ENCODE results near the gene CEP112.

Gene CEP112

DNA sequence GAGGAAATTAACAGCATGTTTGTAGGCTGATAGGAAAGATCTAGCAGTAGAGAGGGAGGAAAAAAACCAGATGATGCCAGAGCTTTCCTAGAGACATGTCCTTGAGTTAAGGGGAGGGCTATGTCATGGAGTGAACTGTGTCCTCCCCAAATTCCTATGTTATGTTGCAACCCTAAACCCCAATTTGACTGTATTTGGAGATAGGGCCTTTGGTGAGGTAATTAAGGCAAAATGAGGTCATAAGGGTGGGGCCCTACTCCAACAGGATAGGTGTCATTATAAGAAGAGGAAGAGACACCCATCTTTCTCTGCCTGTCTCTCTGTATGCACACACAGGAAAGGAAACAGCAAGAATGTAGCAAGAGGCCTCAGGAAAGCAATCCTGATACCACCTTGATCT, 435.2 kb downstream of the CEP112 start:
- H2AFZ ChIP-seq (ENCODE audit: low read depth, low read length) = no peak overlapping the region
- H3K36me3 ChIP-seq (ENCODE audit: insufficient read depth, low read length) = no peaks in the 10 kb centered on the region
- no peaks in the 10 kb centered on the region for H3K4me1 ChIP-seq (ENCODE audit: insufficient read depth, low read length)
- H3K4me3 ChIP-seq (ENCODE audit: low read length) = no peak overlapping the region
- no peaks in the 10 kb centered on the region for H3K9me3 ChIP-seq (ENCODE audit: low read length)
- no peaks in the 10 kb centered on the region for H3K27me3 ChIP-seq (ENCODE audit: insufficient read depth, low read length)

DNA sequence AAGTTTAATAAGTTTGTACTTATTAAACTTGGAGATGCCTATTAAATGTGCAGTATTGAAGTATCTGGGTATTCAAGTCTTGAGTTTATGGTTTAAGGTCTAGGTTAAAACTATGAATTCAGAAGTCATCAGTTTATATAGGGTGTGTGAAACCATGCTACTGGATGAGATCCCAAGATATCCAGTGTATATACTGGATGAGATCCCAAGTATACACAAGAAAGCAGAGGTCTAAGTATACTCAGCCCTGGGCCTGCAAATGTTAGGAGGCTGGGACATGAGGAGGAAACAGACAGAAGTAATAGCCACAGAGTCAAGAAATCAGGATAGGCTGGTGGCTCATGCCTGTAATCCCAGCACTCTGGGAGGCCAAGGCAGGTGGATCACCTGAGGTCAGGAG, 436.1 kb downstream of the CEP112 start:
- no peaks in the 10 kb centered on the region for H3K36me3 ChIP-seq (ENCODE audit: insufficient read depth, low read length)
- H3K4me1 ChIP-seq (ENCODE audit: insufficient read depth, low read length) = peaks cover 2% of the 10 kb centered on the region
- no peaks in the 10 kb centered on the region for H3K27me3 ChIP-seq (ENCODE audit: insufficient read depth, low read length)
- no peak overlapping the region for H2AFZ ChIP-seq (ENCODE audit: low read depth, low read length)
- H3K9me3 ChIP-seq (ENCODE audit: low read length) = no peaks in the 10 kb centered on the region
- no peak overlapping the region for H3K4me3 ChIP-seq (ENCODE audit: low read length)

DNA sequence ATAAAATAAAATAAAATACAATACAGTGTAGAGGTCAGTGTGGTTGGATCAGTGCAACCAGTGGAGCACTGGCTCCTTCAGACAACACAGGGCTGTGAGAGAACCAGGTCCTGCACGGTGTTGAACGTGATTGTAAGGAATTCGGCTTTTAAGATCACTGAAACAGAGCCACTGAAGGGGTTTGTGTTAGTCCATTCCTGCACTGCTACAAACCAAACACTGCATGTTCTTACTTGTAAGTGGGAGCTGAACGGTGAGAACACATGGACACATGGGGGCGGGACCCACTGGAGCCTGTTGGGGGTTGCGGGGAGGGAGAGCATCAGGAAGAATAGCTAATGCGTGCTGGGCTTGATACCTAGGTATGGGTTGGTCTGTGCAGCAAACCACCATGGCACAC, 437.3 kb downstream of the CEP112 start:
- peaks cover 2% of the 10 kb centered on the region for H3K4me1 ChIP-seq (ENCODE audit: insufficient read depth, low read length)
- no peak overlapping the region for H3K4me3 ChIP-seq (ENCODE audit: low read length)
- no peak overlapping the region for H2AFZ ChIP-seq (ENCODE audit: low read depth, low read length)
- no peaks in the 10 kb centered on the region for H3K27me3 ChIP-seq (ENCODE audit: insufficient read depth, low read length)
- no peaks in the 10 kb centered on the region for H3K36me3 ChIP-seq (ENCODE audit: insufficient read depth, low read length)
- no peaks in the 10 kb centered on the region for H3K9me3 ChIP-seq (ENCODE audit: low read length)

DNA sequence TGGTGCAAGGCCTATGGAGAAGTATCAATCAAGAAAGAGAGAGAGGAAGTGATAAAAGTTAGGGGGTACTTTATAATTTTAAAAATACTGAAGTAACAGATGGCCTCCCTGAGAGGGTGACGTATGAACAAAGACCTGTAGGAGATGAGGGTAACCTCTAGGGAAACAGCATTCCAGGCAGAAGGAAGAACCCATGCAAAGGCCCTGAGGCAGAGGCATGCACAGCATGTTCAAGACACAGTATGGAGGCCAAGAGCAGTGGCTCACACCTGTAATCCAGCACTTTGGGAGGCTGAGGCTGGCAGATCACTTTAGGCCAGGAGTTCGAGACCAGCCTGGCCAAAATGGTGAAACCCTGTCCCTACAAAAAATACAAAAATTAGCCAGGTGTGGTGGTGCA, 437.9 kb downstream of the CEP112 start:
- Histone ChIP-seq H3K4me3 (ENCODE audit: low read length) (no peak overlapping the region), H2AFZ (ENCODE audit: low read depth, low read length) (no peak overlapping the region), H3K9me3 (ENCODE audit: low read length) (no peaks in the 10 kb centered on the region), H3K4me1 (ENCODE audit: insufficient read depth, low read length) (peaks cover 2% of the 10 kb centered on the region), H3K36me3 (ENCODE audit: insufficient read depth, low read length) (no peaks in the 10 kb centered on the region), H3K27me3 (ENCODE audit: insufficient read depth, low read length) (no peaks in the 10 kb centered on the region)

DNA sequence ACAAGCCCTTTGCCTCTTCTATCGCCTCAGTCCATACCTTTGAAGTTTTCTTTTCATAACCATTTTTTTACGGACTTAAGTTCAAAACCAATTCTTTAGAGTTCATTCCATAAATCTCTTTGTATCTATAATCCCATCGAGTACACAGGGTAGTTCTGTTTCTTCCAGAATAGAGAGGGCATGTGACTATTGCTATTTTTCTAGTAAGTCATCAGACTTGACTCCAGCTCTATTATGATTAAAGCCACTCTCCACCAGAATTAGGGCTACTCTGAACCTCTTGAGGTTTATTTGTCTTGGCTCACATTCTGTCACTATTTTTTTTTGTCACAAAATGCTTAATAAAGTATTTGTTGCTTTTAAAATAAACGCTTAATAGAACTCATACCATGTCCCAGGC, 438.6 kb downstream of the CEP112 start:
- no peaks in the 10 kb centered on the region for H3K9me3 ChIP-seq (ENCODE audit: low read length)
- H3K4me1 ChIP-seq (ENCODE audit: insufficient read depth, low read length) = peaks cover 2% of the 10 kb centered on the region
- no peak overlapping the region for H2AFZ ChIP-seq (ENCODE audit: low read depth, low read length)
- H3K27me3 ChIP-seq (ENCODE audit: insufficient read depth, low read length) = no peaks in the 10 kb centered on the region
- no peaks in the 10 kb centered on the region for H3K36me3 ChIP-seq (ENCODE audit: insufficient read depth, low read length)
- no peak overlapping the region for H3K4me3 ChIP-seq (ENCODE audit: low read length)

DNA sequence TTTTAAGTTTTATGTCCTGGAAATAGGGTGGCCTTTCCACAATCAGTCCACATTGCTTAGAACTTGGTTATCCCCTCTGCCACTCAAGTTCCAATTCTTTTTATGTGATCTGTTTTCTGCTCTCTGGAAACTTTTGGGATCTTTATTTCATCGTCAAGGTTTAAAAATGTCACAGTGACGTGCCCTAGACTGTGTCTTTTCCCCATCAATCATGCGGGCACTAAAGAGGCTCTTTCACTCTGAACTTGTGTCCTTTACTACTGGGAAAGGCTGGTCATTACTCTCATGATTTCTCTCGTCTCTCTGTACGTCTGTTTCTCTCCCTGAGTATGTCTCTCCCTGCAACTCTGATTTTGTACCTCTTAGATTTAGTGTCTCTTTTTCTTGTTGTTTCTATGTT, 440.7 kb downstream of the CEP112 start:
- H3K9me3 ChIP-seq (ENCODE audit: low read length) = no peaks in the 10 kb centered on the region
- no peaks in the 10 kb centered on the region for H3K36me3 ChIP-seq (ENCODE audit: insufficient read depth, low read length)
- H3K4me3 ChIP-seq (ENCODE audit: low read length) = no peak overlapping the region
- peaks cover 2% of the 10 kb centered on the region for H3K4me1 ChIP-seq (ENCODE audit: insufficient read depth, low read length)
- H3K27me3 ChIP-seq (ENCODE audit: insufficient read depth, low read length) = no peaks in the 10 kb centered on the region
- no peak overlapping the region for H2AFZ ChIP-seq (ENCODE audit: low read depth, low read length)

DNA sequence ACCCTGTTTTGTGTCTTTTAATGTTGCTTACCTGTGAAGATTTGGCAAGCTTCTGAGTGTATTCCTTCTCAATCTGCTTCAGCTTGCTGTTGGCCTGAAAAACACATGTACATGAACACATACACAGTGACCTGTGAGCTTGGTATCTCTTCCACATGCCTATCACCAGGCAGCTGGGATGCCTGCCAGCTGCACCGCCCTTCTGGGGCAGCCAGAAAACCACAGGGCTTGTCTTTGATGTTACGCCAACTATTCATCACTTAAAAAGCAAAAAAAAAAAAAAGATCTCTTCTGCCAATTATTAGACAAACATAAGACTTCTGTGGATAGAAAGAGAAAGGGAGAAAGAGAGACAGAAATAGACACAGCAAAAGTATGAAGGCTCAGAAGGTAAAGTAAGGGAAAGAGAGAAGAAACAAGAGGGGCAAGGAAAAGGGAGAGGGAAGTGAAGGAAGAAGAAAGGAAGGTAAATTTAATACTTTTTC, 441.3 kb downstream of the CEP112 start:
- Histone ChIP-seq H3K9me3 (ENCODE audit: low read length) (no peaks in the 10 kb centered on the region), H3K36me3 (ENCODE audit: insufficient read depth, low read length) (no peaks in the 10 kb centered on the region), H3K4me1 (ENCODE audit: insufficient read depth, low read length) (peaks cover 2% of the 10 kb centered on the region), H3K4me3 (ENCODE audit: low read length) (no peak overlapping the region), H3K27me3 (ENCODE audit: insufficient read depth, low read length) (no peaks in the 10 kb centered on the region), H2AFZ (ENCODE audit: low read depth, low read length) (no peak overlapping the region)

DNA sequence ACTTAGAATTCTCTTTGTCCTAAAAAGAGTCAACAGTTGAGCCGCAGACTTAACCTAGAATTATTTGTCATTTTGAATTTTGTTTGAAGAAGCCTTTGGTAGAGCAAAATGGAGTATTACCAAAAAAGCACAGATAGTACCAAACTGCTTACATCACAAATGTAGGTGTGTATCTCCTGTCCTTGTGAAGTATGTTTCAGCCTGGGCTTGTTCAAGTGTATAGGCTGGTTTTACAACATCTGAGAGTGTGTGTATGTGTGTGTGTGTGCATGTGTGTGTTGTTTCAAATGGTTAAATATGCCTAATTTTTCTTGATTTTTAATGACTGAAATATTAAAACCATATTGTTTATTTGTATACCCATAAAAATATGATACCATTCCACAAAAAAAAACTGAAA, 441.8 kb downstream of the CEP112 start:
- Histone ChIP-seq H3K9me3 (ENCODE audit: low read length) (no peaks in the 10 kb centered on the region), H3K4me3 (ENCODE audit: low read length) (no peak overlapping the region), H3K27me3 (ENCODE audit: insufficient read depth, low read length) (no peaks in the 10 kb centered on the region)

DNA sequence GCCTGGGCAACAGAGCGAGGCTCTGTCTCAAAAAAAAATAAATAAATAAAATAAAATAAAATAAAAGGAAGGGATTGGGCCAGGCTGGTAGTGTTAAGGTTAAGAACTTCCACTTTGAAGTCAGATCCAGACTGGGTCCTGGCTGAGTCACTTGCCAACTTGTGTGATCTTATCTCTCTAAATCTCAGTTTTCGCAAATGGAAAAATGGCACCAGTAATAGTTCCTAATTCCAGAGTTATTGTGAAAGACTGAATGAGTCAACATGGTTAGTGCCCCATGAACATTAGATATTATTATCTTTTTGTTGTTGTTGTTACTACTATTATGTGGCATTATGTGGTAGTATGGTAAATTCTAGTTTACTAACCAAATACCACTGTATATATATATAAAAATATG, 442.5 kb downstream of the CEP112 start:
- no peaks in the 10 kb centered on the region for H3K27me3 ChIP-seq (ENCODE audit: insufficient read depth, low read length)

More for the DNA sequence above, 441.8 kb downstream of the CEP112 start:
- Histone ChIP-seq H2AFZ (ENCODE audit: low read depth, low read length) (no peak overlapping the region), H3K4me1 (ENCODE audit: insufficient read depth, low read length) (peaks cover 2% of the 10 kb centered on the region), H3K36me3 (ENCODE audit: insufficient read depth, low read length) (no peaks in the 10 kb centered on the region)

DNA sequence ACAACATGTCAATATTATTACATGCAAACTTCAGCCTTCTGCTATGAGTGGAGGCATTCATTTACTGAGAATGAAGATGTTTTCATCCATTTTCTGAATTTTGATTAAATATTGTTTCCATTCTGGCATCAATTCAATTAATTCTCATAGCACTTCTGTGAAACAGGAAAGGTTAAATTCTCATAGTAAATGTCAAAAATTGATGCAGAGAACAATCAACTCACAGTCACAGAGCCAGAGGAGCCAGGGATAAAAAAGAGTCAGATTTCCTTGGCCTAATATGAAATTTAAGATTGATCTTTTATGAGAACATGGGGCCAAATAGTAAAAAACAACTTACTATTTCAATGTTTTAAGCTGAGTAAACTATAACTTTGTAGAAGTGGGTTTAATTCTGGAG, 446.7 kb downstream of the CEP112 start:
- Histone ChIP-seq H3K9me3 (ENCODE audit: low read length) (no peaks in the 10 kb centered on the region), H3K4me1 (ENCODE audit: insufficient read depth, low read length) (peaks cover 14% of the 10 kb centered on the region), H3K4me3 (ENCODE audit: low read length) (no peak overlapping the region), H3K27me3 (ENCODE audit: insufficient read depth, low read length) (no peaks in the 10 kb centered on the region), H2AFZ (ENCODE audit: low read depth, low read length) (no peak overlapping the region), H3K36me3 (ENCODE audit: insufficient read depth, low read length) (no peaks in the 10 kb centered on the region)

More for the DNA sequence above, 442.5 kb downstream of the CEP112 start:
- H3K4me1 ChIP-seq (ENCODE audit: insufficient read depth, low read length) = peaks cover 2% of the 10 kb centered on the region
- no peak overlapping the region for H3K4me3 ChIP-seq (ENCODE audit: low read length)
- no peaks in the 10 kb centered on the region for H3K36me3 ChIP-seq (ENCODE audit: insufficient read depth, low read length)
- no peaks in the 10 kb centered on the region for H3K9me3 ChIP-seq (ENCODE audit: low read length)
- H2AFZ ChIP-seq (ENCODE audit: low read depth, low read length) = no peak overlapping the region

DNA sequence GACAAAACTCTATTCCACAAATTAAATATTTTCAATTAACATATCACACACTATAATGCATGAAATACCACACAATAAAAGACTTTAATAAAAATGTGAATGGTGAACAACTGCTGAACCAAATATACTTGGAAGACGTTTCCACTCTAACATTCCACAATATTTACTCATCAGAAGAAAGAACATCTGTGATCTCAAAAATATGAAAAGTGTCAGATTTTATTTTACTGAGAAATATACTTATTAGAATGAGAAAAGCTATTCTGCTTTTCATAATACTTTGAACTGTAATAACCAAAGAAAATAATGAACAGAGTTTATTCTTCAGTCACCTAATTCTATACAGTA, 448.7 kb downstream of the CEP112 start:
- Histone ChIP-seq H3K4me3 (ENCODE audit: low read length) (no peak overlapping the region), H3K27me3 (ENCODE audit: insufficient read depth, low read length) (no peaks in the 10 kb centered on the region), H2AFZ (ENCODE audit: low read depth, low read length) (no peak overlapping the region), H3K36me3 (ENCODE audit: insufficient read depth, low read length) (no peaks in the 10 kb centered on the region), H3K4me1 (ENCODE audit: insufficient read depth, low read length) (peaks cover 14% of the 10 kb centered on the region), H3K9me3 (ENCODE audit: low read length) (peaks cover 1% of the 10 kb centered on the region)

DNA sequence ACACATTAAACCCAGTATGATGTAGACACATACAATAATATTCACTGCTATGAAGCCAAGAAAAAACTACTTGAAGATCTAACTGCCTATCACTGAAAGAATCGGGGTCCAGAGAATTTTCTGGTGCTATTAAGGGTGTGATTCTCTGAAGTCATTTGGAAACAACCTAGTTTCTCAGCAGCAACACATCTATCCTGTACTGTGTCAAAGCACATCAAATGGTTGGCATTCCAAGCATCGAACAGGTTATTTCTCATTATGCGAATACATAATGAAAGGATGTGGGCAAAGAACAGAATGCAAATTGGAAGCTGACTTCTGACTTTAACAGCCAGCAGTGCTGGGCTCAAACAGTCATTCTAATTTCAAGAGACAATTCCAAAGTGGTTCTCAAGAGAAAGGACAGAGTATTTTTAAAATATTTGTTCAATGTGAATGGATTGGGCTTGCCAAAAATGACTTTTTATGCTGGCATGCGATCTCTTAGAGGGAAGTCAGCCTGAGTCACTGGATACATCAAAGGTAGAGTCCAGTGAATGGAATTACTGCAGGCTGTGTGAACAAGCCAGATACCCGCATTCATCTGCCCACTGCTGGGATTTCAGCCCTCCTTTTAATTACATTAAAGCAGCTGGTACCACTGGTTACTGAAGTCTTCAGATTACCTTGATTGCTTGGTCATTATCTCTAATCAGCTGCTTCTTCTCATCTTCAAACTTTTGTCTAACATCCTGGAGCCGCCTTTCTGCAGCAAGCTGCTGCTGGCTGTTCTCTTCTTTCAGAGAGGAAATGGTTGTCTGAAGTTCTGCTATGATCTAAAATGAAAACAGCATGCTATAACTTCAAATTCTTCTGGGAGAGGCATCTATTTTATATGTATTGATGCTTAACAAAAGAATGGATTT, 449.3 kb downstream of the CEP112 start:
- no peaks in the 10 kb centered on the region for H3K36me3 ChIP-seq (ENCODE audit: insufficient read depth, low read length)
- H3K4me3 ChIP-seq (ENCODE audit: low read length) = no peak overlapping the region
- H3K9me3 ChIP-seq (ENCODE audit: low read length) = peaks cover 1% of the 10 kb centered on the region
- no peak overlapping the region for H2AFZ ChIP-seq (ENCODE audit: low read depth, low read length)
- peaks cover 17% of the 10 kb centered on the region for H3K4me1 ChIP-seq (ENCODE audit: insufficient read depth, low read length)
- H3K27me3 ChIP-seq (ENCODE audit: insufficient read depth, low read length) = no peaks in the 10 kb centered on the region

DNA sequence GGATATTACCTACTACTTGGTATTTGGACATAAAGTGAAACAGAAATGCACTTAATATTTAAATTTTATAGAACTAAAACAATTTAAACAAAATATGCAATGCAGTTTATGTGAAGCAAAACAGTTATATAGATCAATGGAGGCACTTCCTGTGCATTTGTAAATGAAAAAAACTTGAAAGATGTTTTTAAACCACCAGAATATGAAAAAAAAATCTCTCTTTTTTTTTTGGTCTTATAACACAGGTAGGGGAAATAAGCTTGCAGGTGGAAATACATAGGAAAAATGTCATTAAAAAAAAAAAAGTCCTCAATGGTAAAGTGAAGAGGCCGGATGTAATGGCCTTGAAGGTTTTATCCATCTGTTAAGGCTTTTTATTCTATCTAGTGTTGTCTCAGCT, 450.2 kb downstream of the CEP112 start:
- H3K4me1 ChIP-seq (ENCODE audit: insufficient read depth, low read length) = peaks cover 17% of the 10 kb centered on the region
- H3K9me3 ChIP-seq (ENCODE audit: low read length) = peaks cover 1% of the 10 kb centered on the region
- H3K27me3 ChIP-seq (ENCODE audit: insufficient read depth, low read length) = no peaks in the 10 kb centered on the region
- no peak overlapping the region for H2AFZ ChIP-seq (ENCODE audit: low read depth, low read length)
- no peaks in the 10 kb centered on the region for H3K36me3 ChIP-seq (ENCODE audit: insufficient read depth, low read length)
- no peak overlapping the region for H3K4me3 ChIP-seq (ENCODE audit: low read length)

DNA sequence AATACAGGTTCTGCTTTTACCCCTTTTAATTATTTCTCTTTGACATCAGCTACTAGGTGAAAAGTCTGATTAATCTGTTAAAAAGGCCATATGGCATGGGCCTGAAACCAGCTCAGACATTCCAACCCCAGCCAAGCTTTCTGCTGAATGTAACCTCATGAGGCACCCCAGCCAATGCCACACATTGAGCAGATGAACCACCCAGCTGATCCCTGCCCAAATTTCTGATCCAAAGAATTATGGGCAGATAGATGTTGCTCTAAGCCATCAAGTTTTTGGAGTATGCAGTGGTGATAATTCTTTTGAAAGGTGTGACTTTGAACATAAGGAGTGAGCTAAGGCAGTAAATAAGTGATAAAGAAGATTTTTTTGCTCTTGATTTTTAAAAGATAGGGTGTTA, 452.9 kb downstream of the CEP112 start:
- no peak overlapping the region for H2AFZ ChIP-seq (ENCODE audit: low read depth, low read length)
- peaks cover 1% of the 10 kb centered on the region for H3K9me3 ChIP-seq (ENCODE audit: low read length)
- H3K4me3 ChIP-seq (ENCODE audit: low read length) = no peak overlapping the region
- no peaks in the 10 kb centered on the region for H3K27me3 ChIP-seq (ENCODE audit: insufficient read depth, low read length)
- H3K4me1 ChIP-seq (ENCODE audit: insufficient read depth, low read length) = peaks cover 17% of the 10 kb centered on the region
- H3K36me3 ChIP-seq (ENCODE audit: insufficient read depth, low read length) = no peaks in the 10 kb centered on the region
